Hepatocyte (in vitro differentiated cells): ENCODE measurements around the gene JAM3.
"Not testable (repeated sequence)": the region's sequence is repeated elsewhere in the genome, so short reads cannot be mapped to it uniquely, and the experiment has no call there.

Experiments
- EZH2 ChIP-seq: fragments of 200-600 bp; sonication (generic); IDR thresholded peaks from 2 replicates; pipeline ENCODE4 v1.6.1; 2016; ENCODE audit warnings: antibody characterized with exemption, mild to moderate bottlenecking, borderline replicate concordance
- EZH2phosphoT487 ChIP-seq: fragments of 200-600 bp; sonication (generic); IDR thresholded peaks from one replicate; pipeline ENCODE4 v1.6.1; 2018; ENCODE audit warnings: antibody characterized with exemption, mild to moderate bottlenecking, low read depth, moderate library complexity; ENCODE audit not compliant: unreplicated experiment, severe bottlenecking

DNA sequence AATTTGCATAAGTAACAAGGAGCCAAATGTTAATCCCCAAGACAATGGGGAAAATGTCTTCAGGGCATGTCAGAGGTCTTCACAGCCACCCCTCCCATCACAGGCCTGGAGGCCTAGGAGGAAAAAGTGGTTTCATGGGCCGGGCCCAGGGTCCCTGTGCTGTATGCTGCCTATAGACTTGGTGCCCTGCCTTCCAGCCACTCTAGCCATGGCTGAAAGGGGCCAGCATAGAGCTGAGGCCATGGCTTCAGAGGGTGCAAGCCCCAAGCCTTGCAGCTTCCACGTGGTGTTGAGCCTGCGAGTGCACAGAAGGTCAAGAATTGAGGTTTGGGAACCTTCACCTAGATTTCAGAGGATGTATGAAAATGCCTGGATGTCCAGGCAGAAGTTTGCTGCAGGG is 12.4 kb downstream of the JAM3 start:
- not testable (repeated sequence) for TF ChIP-seq EZH2, EZH2phosphoT487
